NCI-H146 (cell line): ENCODE data around the gene DENND2A.
A peak's percentile ranks its signal among the peaks of the same experiment; 100 is the strongest.
"Not testable (repeated sequence)": the region's sequence is repeated elsewhere in the genome, so short reads cannot be mapped to it uniquely, and the experiment has no call there.

Experiments
- DNase-seq: peaks from one replicate; lab custom pipeline; 2025; lab: John Stamatoyannopoulos, UW

The DENND2A gene

GRCh38 chr7:140646931-140647647, 6.5 kb upstream of the DENND2A start:
- DNase-seq, result peak; percentile 88

- DNase-seq, result no peak
These were observed 4.7 kb upstream of the DENND2A start for GRCh38 chr7:140645166-140645900.

- not testable (repeated sequence) for DNase-seq
These were observed 4.1 kb upstream of the DENND2A start for GRCh38 chr7:140644761-140645160.

- DNase-seq, result no peak
These were observed 2.8 kb upstream of the DENND2A start for GRCh38 chr7:140643416-140643815.

- DNase-seq, result no peak
These were observed 1.0 kb upstream of the DENND2A start for GRCh38 chr7:140641524-140642195.

- DNase-seq, result peak; percentile 52
These were observed 464 bp downstream of the DENND2A start for GRCh38 chr7:140640060-140640637.

GRCh38 chr7:140639366-140640053, 1.1 kb downstream of the DENND2A start:
- DNase-seq, result no peak

- no peak for DNase-seq
These were observed 2.3 kb downstream of the DENND2A start for GRCh38 chr7:140638173-140638791.

- DNase-seq, result no peak
These were observed 3.2 kb downstream of the DENND2A start for GRCh38 chr7:140637400-140637799.

GRCh38 chr7:140635816-140636215, 4.8 kb downstream of the DENND2A start:
- no peak for DNase-seq

- DNase-seq, result no peak
These were observed 5.3 kb downstream of the DENND2A start for GRCh38 chr7:140635345-140635744.

- no peak for DNase-seq
These were observed 9.0 kb downstream of the DENND2A start for GRCh38 chr7:140631602-140632001.

- no peak for DNase-seq
These were observed 9.6 kb downstream of the DENND2A start for GRCh38 chr7:140631021-140631420.

- peak; percentile 92 for DNase-seq
These were observed 14.4 kb downstream of the DENND2A start for GRCh38 chr7:140625908-140626868.

GRCh38 chr7:140625192-140625558, 15.4 kb downstream of the DENND2A start:
- DNase-seq, result not testable (repeated sequence)

GRCh38 chr7:140624392-140625191, 16.0 kb downstream of the DENND2A start:
- DNase-seq, result peak; percentile 73

- no peak for DNase-seq
These were observed 16.6 kb downstream of the DENND2A start for GRCh38 chr7:140623980-140624379.

GRCh38 chr7:140621401-140622021, 19.1 kb downstream of the DENND2A start:
- no peak for DNase-seq

- DNase-seq, result not testable (repeated sequence)
These were observed 20.6 kb downstream of the DENND2A start for GRCh38 chr7:140619915-140620510.
